Hepatic stellate cell (primary cell): ENCODE data around the gene NEURL1B.
A peak's percentile ranks its signal among the peaks of the same experiment; 100 is the strongest.

Experiments
- DNase-seq: peaks from one replicate; pipeline ENCODE4 v3.0.0; 2011; ENCODE audit warnings: low spot score

Gene NEURL1B

GRCh38 chr5:172732201-172732865, 91.3 kb downstream of the NEURL1B start:
- no peak for DNase-seq

- DNase-seq, result peak; percentile 64
These were observed 92.3 kb downstream of the NEURL1B start for GRCh38 chr5:172733131-172733973.

GRCh38 chr5:172733974-172734346, 92.9 kb downstream of the NEURL1B start:
- DNase-seq, result no peak

- no peak for DNase-seq
These were observed 94.2 kb downstream of the NEURL1B start for GRCh38 chr5:172735141-172735831.

- no peak for DNase-seq
These were observed 95.6 kb downstream of the NEURL1B start for GRCh38 chr5:172736508-172737135.

GRCh38 chr5:172739375-172739774, 98.3 kb downstream of the NEURL1B start:
- DNase-seq, result no peak

GRCh38 chr5:172740428-172741205, 99.6 kb downstream of the NEURL1B start:
- peak; percentile 83 for DNase-seq
